ENCODE measurements around the gene DLL3. TPM values are rescaled to one million over a fixed set of nuclear protein-coding genes. Genes with fewer than 3 reads are reported as not detected.

DLL3 gene
- total RNA-seq, 6 experiments from 2014 or later: 0.38 to 0.45 TPM; not detected in 4

GRCh38 chr19:39480337-39481228, 18.2 kb upstream of the DLL3 start, which contains the start of gene TIMM50:
TIMM50 (plus strand) TSS chr19:39480838; CDS start chr19:39480854, 16 bp downstream.
- H3K4me3 Mint-ChIP-seq: peak within 1 kb of the TSS; percentile 99
- DNase-seq: peak; percentile 93
- H3K36me3 Mint-ChIP-seq (ENCODE audit: low read depth): peaks cover 16% of the 10 kb centered on the region
- H3K27me3 Mint-ChIP-seq (ENCODE audit: insufficient read depth): peaks cover 6% of the 10 kb centered on the region
- H3K9me3 Mint-ChIP-seq: no peaks in the 10 kb centered on the region
- TF ChIP-seq, protein P1, sequence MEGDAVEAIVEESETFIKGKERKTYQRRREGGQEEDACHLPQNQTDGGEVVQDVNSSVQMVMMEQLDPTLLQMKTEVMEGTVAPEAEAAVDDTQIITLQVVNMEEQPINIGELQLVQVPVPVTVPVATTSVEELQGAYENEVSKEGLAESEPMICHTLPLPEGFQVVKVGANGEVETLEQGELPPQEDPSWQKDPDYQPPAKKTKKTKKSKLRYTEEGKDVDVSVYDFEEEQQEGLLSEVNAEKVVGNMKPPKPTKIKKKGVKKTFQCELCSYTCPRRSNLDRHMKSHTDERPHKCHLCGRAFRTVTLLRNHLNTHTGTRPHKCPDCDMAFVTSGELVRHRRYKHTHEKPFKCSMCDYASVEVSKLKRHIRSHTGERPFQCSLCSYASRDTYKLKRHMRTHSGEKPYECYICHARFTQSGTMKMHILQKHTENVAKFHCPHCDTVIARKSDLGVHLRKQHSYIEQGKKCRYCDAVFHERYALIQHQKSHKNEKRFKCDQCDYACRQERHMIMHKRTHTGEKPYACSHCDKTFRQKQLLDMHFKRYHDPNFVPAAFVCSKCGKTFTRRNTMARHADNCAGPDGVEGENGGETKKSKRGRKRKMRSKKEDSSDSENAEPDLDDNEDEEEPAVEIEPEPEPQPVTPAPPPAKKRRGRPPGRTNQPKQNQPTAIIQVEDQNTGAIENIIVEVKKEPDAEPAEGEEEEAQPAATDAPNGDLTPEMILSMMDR (IDR thresholded peaks at IDR 0.05): no peak
- peak within 1 kb of the TSS; percentile 97 for H3K27ac Mint-ChIP-seq
- peaks cover 21% of the 10 kb centered on the region for H3K4me1 Mint-ChIP-seq (ENCODE audit: low read depth)

DNA sequence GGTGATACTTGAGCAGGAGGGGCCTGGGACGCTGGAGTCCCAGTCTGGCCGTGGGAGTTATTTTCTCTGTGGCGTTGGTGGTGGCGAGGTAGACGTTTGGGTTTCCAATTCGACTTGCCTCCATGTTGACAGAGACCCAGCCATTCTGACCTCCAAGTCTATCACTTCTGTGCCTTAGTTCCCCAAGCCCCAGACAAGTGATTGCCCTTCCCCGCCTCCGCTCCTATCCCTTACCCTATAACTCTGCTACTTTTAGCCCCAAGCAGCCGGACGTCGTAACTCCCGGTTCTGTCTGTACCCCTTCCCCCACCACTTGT, 17.6 kb upstream of the DLL3 start:
- Mint-ChIP-seq H3K27ac (peak overlapping the region; percentile 97), H3K4me1 (ENCODE audit: low read depth) (peaks cover 21% of the 10 kb centered on the region), H3K4me3 (peak overlapping the region; percentile 99), H3K9me3 (no peaks in the 10 kb centered on the region), H3K36me3 (ENCODE audit: low read depth) (peaks cover 15% of the 10 kb centered on the region), H3K27me3 (ENCODE audit: insufficient read depth) (peaks cover 6% of the 10 kb centered on the region)
- no peak for DNase-seq
- TF ChIP-seq, protein P1 (IDR thresholded peaks at IDR 0.05): no peak

DNA sequence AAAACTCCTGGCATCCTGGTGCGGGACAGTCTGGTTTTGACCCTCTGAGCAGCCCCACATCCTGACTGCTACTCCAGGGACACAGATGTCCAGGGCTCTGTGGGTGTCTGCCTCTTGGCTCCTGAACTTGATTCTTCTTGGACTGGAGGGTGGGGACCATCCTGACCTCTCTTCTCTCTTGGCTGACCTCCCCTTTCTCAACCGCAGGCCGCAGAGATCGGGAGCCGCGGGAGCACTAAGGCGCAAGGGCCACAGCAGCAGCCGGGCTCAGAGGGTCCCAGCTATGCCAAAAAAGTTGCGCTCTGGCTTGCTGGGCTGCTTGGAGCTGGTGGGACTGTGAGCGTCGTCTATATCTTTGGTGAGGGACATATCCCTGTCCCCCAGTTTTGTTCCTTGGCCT, 17.1 kb upstream of the DLL3 start:
- H3K4me1 Mint-ChIP-seq (ENCODE audit: low read depth): peaks cover 21% of the 10 kb centered on the region
- H3K36me3 Mint-ChIP-seq (ENCODE audit: low read depth): peaks cover 10% of the 10 kb centered on the region
- DNase-seq: no peak
- peaks cover 6% of the 10 kb centered on the region for H3K27me3 Mint-ChIP-seq (ENCODE audit: insufficient read depth)
- H3K4me3 Mint-ChIP-seq: peak overlapping the region; percentile 99
- TF ChIP-seq, protein P1 (IDR thresholded peaks at IDR 0.05): no peak
- H3K27ac Mint-ChIP-seq: peak overlapping the region; percentile 97
- no peaks in the 10 kb centered on the region for H3K9me3 Mint-ChIP-seq

- DNase-seq: no peak
Measured at GRCh38 chr19:39483141-39483540, 15.6 kb upstream of the DLL3 start.

GRCh38 chr19:39489756-39490155, 9.0 kb upstream of the DLL3 start:
- TF ChIP-seq, protein P1 (IDR thresholded peaks at IDR 0.05): no peak
- Mint-ChIP-seq H3K4me1 (ENCODE audit: low read depth) (peaks cover 11% of the 10 kb centered on the region), H3K36me3 (ENCODE audit: low read depth) (peaks cover 5% of the 10 kb centered on the region), H3K27me3 (ENCODE audit: insufficient read depth) (no peaks in the 10 kb centered on the region; the same call in 1 of the 2 replicates), H3K27ac (no peak overlapping the region), H3K9me3 (no peaks in the 10 kb centered on the region), H3K4me3 (no peak overlapping the region)
- no peak for DNase-seq

More at GRCh38 chr19:39483141-39483540, 15.6 kb upstream of the DLL3 start:
- peaks cover 9% of the 10 kb centered on the region for H3K36me3 Mint-ChIP-seq (ENCODE audit: low read depth)
- H3K4me3 Mint-ChIP-seq: no peak overlapping the region; the same call in 1 of the 2 replicates
- H3K27ac Mint-ChIP-seq: no peak overlapping the region; the same call in 1 of the 2 replicates
- TF ChIP-seq, protein P1 (IDR thresholded peaks at IDR 0.05): no peak
- no peaks in the 10 kb centered on the region for H3K9me3 Mint-ChIP-seq
- H3K4me1 Mint-ChIP-seq (ENCODE audit: low read depth): peaks cover 21% of the 10 kb centered on the region
- peaks cover 6% of the 10 kb centered on the region; the same call in 1 of the 2 replicates for H3K27me3 Mint-ChIP-seq (ENCODE audit: insufficient read depth)

All from HFFc6 (cell line).